Measurements from ENCODE around the gene KDM1B.

DNA sequence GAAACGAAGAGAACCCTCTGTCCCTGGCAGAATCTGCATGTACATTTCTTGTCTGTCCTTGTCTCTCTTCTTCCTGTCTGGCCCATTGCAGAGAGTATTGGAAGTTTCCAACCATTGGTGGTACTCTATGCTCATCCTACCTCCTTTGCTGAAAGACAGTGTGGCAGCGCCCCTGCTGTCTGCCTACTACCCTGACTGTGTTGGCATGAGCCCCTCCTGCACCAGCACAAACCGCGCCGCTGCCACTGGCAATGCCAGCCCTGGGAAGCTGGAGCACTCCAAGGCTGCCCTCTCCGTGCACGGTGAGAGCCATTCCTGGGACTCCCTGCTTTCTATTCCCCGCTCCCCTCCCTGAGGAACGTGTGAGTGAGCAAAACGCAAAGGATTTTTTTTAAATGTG, 32.5 kb downstream of the KDM1B start:
- TF ChIP-seq, protein P1, sequence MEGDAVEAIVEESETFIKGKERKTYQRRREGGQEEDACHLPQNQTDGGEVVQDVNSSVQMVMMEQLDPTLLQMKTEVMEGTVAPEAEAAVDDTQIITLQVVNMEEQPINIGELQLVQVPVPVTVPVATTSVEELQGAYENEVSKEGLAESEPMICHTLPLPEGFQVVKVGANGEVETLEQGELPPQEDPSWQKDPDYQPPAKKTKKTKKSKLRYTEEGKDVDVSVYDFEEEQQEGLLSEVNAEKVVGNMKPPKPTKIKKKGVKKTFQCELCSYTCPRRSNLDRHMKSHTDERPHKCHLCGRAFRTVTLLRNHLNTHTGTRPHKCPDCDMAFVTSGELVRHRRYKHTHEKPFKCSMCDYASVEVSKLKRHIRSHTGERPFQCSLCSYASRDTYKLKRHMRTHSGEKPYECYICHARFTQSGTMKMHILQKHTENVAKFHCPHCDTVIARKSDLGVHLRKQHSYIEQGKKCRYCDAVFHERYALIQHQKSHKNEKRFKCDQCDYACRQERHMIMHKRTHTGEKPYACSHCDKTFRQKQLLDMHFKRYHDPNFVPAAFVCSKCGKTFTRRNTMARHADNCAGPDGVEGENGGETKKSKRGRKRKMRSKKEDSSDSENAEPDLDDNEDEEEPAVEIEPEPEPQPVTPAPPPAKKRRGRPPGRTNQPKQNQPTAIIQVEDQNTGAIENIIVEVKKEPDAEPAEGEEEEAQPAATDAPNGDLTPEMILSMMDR (conservative IDR thresholded peaks at IDR 0.05 in 1 of 2, IDR thresholded peaks at IDR 0.05 in 1 of 2; ENCODE audit: low read depth in 1 of 2, low read length in 2 of 2), result no peak
- TF ChIP-seq EZH2 (IDR thresholded peaks at IDR 0.05; ENCODE audit: low read length, missing control alignments), result no peak
